OCI-LY1 (cell line): Measurements from ENCODE around the gene TECPR2.

Source experiments
- EZH2 ChIP-seq: fragments of 200-600 bp; sonication (generic), shearing (Covaris generic); IDR thresholded peaks from 2 replicates; pipeline ENCODE4 v1.8.0; 2017; ENCODE audit warnings: borderline replicate concordance, mixed run types, mild to moderate bottlenecking, antibody characterized with exemption, low read length, moderate library complexity, mixed read lengths
- TF ChIP-seq, protein P1 (sequence below): fragments of 200-600 bp; sonication (generic), shearing (Covaris generic); IDR thresholded peaks from 2 replicates; pipeline ENCODE4 v1.5.1; 2017; ENCODE audit warnings: mild to moderate bottlenecking, antibody characterized with exemption, low read length, moderate library complexity, mixed read lengths

DNA sequence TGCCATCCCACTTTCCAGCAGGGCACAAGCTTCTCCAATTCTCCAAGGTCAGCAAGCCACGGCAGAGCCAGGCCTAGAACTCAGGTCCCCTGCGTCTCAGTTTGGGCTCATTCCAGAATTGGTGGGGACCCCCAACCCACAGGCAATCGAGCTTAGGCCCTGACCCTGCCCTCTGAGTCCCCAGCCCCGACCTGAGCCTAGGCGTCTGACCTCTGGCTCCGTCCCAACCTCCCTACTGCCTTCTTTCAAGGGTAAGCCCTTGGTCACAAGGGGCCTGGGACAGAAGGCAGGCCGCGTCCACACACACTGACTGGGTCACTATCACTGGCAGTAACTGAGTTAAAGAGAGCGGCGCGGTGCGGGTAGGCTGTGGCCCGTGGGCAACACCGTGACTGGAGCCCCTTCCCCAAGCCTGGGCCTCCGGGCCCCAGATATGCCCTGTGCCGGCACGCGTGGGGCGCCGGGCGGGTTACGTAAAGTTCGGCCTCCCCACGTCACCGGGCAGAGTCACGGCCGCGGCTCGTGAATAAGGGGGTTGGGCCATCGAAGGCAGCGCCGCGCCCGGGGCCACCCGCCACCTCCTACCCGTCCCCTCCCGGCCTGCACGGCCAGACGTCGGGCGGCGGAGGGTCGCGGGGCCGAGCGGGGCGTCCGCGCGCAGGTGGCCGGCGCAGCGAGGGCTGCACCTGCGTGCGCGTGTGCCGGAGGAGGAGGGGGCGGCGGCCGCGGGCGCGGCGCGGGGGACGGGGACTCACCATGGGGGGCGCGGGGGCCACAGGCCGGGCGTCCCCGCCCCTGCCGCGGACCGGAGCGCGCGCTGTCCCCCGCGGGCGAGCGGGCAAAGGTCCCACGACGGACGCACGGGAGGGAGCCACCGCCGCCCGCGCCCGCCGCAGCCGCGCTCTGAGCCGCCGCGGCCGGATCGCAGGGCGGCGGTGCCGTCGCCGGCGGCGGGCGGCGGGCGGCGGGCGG is 146.3 kb downstream of the TECPR2 start:
- TF ChIP-seq, protein P1, sequence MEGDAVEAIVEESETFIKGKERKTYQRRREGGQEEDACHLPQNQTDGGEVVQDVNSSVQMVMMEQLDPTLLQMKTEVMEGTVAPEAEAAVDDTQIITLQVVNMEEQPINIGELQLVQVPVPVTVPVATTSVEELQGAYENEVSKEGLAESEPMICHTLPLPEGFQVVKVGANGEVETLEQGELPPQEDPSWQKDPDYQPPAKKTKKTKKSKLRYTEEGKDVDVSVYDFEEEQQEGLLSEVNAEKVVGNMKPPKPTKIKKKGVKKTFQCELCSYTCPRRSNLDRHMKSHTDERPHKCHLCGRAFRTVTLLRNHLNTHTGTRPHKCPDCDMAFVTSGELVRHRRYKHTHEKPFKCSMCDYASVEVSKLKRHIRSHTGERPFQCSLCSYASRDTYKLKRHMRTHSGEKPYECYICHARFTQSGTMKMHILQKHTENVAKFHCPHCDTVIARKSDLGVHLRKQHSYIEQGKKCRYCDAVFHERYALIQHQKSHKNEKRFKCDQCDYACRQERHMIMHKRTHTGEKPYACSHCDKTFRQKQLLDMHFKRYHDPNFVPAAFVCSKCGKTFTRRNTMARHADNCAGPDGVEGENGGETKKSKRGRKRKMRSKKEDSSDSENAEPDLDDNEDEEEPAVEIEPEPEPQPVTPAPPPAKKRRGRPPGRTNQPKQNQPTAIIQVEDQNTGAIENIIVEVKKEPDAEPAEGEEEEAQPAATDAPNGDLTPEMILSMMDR: no peak
- no peak for TF ChIP-seq EZH2
